Keratinocyte (primary cell): Measurements from ENCODE around the gene TFAP2D. TPM values are rescaled to one million over a fixed set of nuclear protein-coding genes. Genes with fewer than 3 reads are reported as not detected.
A peak's percentile ranks its signal among the peaks of the same experiment; 100 is the strongest.

Experiments used
- DNase-seq: peaks from one replicate; pipeline ENCODE4 v3.0.0-alpha.2; 2011; ENCODE audit warnings: low read depth, missing footprints, low spot score
- FAIRE-seq: peaks from 2 replicates; lab custom pipeline; 2011; peaks lifted over from hg19 to GRCh38; lab: Jason Lieb, UNC
- H2AFZ ChIP-seq: 2 replicates; pipeline ENCODE4 v1.6.0; 2012; ENCODE audit warnings: low read length, control low read depth, inconsistent platforms; ENCODE audit not compliant: control insufficient read depth
- H3K27ac ChIP-seq: 2 replicates; pipeline ENCODE4 v1.5.1; 2011; ENCODE audit warnings: low read length; ENCODE audit not compliant: control insufficient read depth, insufficient read depth
- H3K27me3 ChIP-seq: 3 replicates; pipeline ENCODE4 v1.6.0; 2011; ENCODE audit warnings: low read length; ENCODE audit not compliant: control insufficient read depth, insufficient read depth; ENCODE audit errors: extremely low read depth
- H3K36me3 ChIP-seq, 2 experiments: 2 replicates in 1 of 2; 3 replicates in 1 of 2; pipeline ENCODE4 v1.5.1; 2011; ENCODE audit warnings: low read length in 2 of 2, mild to moderate bottlenecking in 1 of 2; ENCODE audit not compliant: control insufficient read depth in 2 of 2, insufficient read depth in 2 of 2; ENCODE audit errors: extremely low read depth in 1 of 2
- H3K4me1 ChIP-seq: 3 replicates; pipeline ENCODE4 v1.5.1; 2011; ENCODE audit warnings: low read length; ENCODE audit not compliant: control insufficient read depth, insufficient read depth; ENCODE audit errors: extremely low read depth
- H3K4me2 ChIP-seq: 3 replicates; pipeline ENCODE4 v1.6.0; 2011; ENCODE audit warnings: low read depth, low read length; ENCODE audit not compliant: control insufficient read depth, insufficient read depth; ENCODE audit errors: extremely low read depth
- H3K4me3 ChIP-seq, 3 experiments: fragments of 200-600 bp in 1 of 3; sonication (generic) in 1 of 3; 2 replicates in 2 of 3; 3 replicates in 1 of 3; pipeline ENCODE4 v1.5.1; 2011 to 2016; ENCODE audit warnings: low read length in 3 of 3, mild to moderate bottlenecking in 3 of 3, control low read depth in 2 of 3, inconsistent platforms in 1 of 3, low read depth in 1 of 3, mixed read lengths in 1 of 3, mixed run types in 1 of 3, moderate library complexity in 1 of 3; ENCODE audit not compliant: control insufficient read depth in 2 of 3, insufficient read depth in 2 of 3; ENCODE audit errors: extremely low read depth in 1 of 3
- H3K79me2 ChIP-seq: 2 replicates; pipeline ENCODE4 v1.6.0; 2012; ENCODE audit warnings: low read length; ENCODE audit not compliant: control insufficient read depth, insufficient read depth
- H3K9ac ChIP-seq: 3 replicates; pipeline ENCODE4 v1.6.0; 2011; ENCODE audit warnings: low read length; ENCODE audit not compliant: control insufficient read depth, insufficient read depth; ENCODE audit errors: extremely low read depth
- H3K9me1 ChIP-seq: 3 replicates; pipeline ENCODE4 v1.6.0; 2011; ENCODE audit warnings: low read length; ENCODE audit not compliant: control insufficient read depth, insufficient read depth; ENCODE audit errors: extremely low read depth
- H3K9me3 ChIP-seq: 2 replicates; pipeline ENCODE4 v1.5.1; 2012; ENCODE audit warnings: low read depth, low read length; ENCODE audit not compliant: control insufficient read depth
- H4K20me1 ChIP-seq: 3 replicates; pipeline ENCODE4 v1.6.0; 2011; ENCODE audit warnings: low read length; ENCODE audit not compliant: control insufficient read depth, insufficient read depth; ENCODE audit errors: extremely low read depth
- EZH2 ChIP-seq: IDR thresholded peaks from one replicate; pipeline ENCODE4 v1.6.1; 2012; ENCODE audit warnings: inconsistent platforms, mild to moderate bottlenecking, low read length, moderate library complexity
- dilution Hi-C: fragments of 300-500 bp; cut with MboI; formaldehyde crosslinking; loops from one replicate; pipeline ENCODE4 v1.7.0; 2020; ENCODE audit warnings: low sequenced_read_pairs; ENCODE audit not compliant: extremely low pct_ligation_motif_present
- polyA plus RNA-seq, 5 experiments: library from polyadenylated mRNA; depleted of rRNA in 3 of 5; stranded (reverse) in 3 of 5; stranded (forward) in 1 of 5; unstranded in 1 of 5; fragments of >200 nt; gene quantifications; 1 replicate in 1 of 5; 2 replicates in 3 of 5; 3 replicates in 1 of 5; pipeline versions ENCODE4 v1.2.1 to v1.2.3, GENCODE V29; 2011 to 2012; ENCODE audit warnings: missing spikeins in 2 of 5, low read depth in 1 of 5, low replicate concordance in 1 of 5
- TF ChIP-seq, protein P1 (sequence below), 3 experiments: IDR thresholded peaks in 1 of 3; conservative IDR thresholded peaks in 1 of 3; optimal IDR thresholded peaks in 1 of 3; 2 replicates in 2 of 3; 3 replicates in 1 of 3; pipeline versions ENCODE3 to v1.5.1; 2011; ENCODE audit warnings: low read length in 3 of 3, mild to moderate bottlenecking in 3 of 3, moderate library complexity in 2 of 3, control low read depth in 1 of 3, inconsistent platforms in 1 of 3; ENCODE audit not compliant: insufficient read depth in 2 of 3; ENCODE audit errors: extremely low read depth in 1 of 3

The TFAP2D gene
- polyA plus RNA-seq, 1 donor (not counting 4 experiments of a cell fraction or from before 2014, with no cell fraction given) = not detected

- H3K4me3 ChIP-seq = peak overlapping the region in 1 of 3 experiments; percentile 54
- H3K27ac ChIP-seq = peak overlapping the region; percentile 39
- H3K36me3 ChIP-seq = no peaks in the 10 kb centered on the region
- no peaks in the 10 kb centered on the region for H3K9me3 ChIP-seq
- peak overlapping the region; percentile 91 for H3K4me2 ChIP-seq
- TF ChIP-seq, protein P1, sequence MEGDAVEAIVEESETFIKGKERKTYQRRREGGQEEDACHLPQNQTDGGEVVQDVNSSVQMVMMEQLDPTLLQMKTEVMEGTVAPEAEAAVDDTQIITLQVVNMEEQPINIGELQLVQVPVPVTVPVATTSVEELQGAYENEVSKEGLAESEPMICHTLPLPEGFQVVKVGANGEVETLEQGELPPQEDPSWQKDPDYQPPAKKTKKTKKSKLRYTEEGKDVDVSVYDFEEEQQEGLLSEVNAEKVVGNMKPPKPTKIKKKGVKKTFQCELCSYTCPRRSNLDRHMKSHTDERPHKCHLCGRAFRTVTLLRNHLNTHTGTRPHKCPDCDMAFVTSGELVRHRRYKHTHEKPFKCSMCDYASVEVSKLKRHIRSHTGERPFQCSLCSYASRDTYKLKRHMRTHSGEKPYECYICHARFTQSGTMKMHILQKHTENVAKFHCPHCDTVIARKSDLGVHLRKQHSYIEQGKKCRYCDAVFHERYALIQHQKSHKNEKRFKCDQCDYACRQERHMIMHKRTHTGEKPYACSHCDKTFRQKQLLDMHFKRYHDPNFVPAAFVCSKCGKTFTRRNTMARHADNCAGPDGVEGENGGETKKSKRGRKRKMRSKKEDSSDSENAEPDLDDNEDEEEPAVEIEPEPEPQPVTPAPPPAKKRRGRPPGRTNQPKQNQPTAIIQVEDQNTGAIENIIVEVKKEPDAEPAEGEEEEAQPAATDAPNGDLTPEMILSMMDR (optimal IDR thresholded peaks at IDR 0.05 in 1 of 3, IDR thresholded peaks at IDR 0.05 in 1 of 3, conservative IDR thresholded peaks at IDR 0.05 in 1 of 3; ENCODE audit: extremely low read depth in 1 of 3, insufficient read depth in 2 of 3, low read length in 3 of 3) = no peak
- no peak for TF ChIP-seq EZH2
- H3K79me2 ChIP-seq = no peaks in the 10 kb centered on the region
- peaks cover 42% of the 10 kb centered on the region for H3K27me3 ChIP-seq
- H2AFZ ChIP-seq = peak overlapping the region; percentile 75
- peak; percentile 53 for FAIRE-seq
- DNase-seq = no peak
- no peak overlapping the region for H3K9ac ChIP-seq
- peaks cover 27% of the 10 kb centered on the region for H3K4me1 ChIP-seq
- dilution Hi-C loops = no loop called here
- no peaks in the 10 kb centered on the region for H3K9me1 ChIP-seq
- H4K20me1 ChIP-seq = no peaks in the 10 kb centered on the region
Measured at GRCh38 chr6:50822078-50822476, 108.8 kb downstream of the TFAP2D start.

Other genes starting within 250 kb of the TFAP2D start
- gene TFAP2B, start 105.3 kb downstream of the TFAP2D start, polyA plus RNA-seq = 0.01 to 0.08 TPM in 2 of 3 replicates, not detected in the other